IMR-90 (cell line): ENCODE results near the gene CDH1. TPM values are rescaled to one million over a fixed set of nuclear protein-coding genes. Genes with fewer than 3 reads are reported as not detected.

ENCODE experiments used
- ATAC-seq: fragments of 200-7000 bp; cut with Tn5 transposase; 2 replicates; pipeline ENCODE4 v1.9.1; 2020; ENCODE audit warnings: low read depth, mild to moderate bottlenecking, moderate library complexity
- BruUV-seq: library from RNA; stranded (reverse); fragments of 400-500 nt; replicated peaks from 2 replicates; lab custom pipeline; 2021; lab: Mats Ljungman, UMichigan
- CTCF ChIA-PET: fragments of 300-600 bp; formaldehyde crosslinking; extraction: SDS; loops from one replicate; lab custom pipeline; 2021; ENCODE audit warnings: antibody characterized with exemption; lab: Yijun Ruan, JAX
- POLR2A ChIA-PET: fragments of 300-600 bp; sonication (Branson Sonifier 250); formaldehyde crosslinking; loops from one replicate; lab custom pipeline; 2022; ENCODE audit warnings: antibody characterized with exemption; ENCODE audit not compliant: unreplicated experiment; lab: Charles Lee
- DNase-seq: peaks from one replicate; pipeline ENCODE4 v3.0.0; 2013
- H2AFZ ChIP-seq: replicated peaks from 2 replicates; pipeline ENCODE3; 2013; ENCODE audit warnings: low read length, mild to moderate bottlenecking; ENCODE audit not compliant: poor library complexity
- H2AK5ac ChIP-seq: 2 replicates; pipeline ENCODE4 v1.6.1; 2013; ENCODE audit warnings: low read depth, low read length, inconsistent platforms
- H2AK9ac ChIP-seq: replicated peaks from 2 replicates; pipeline ENCODE3; 2013; ENCODE audit warnings: mild to moderate bottlenecking, low read depth, low read length, moderate library complexity; ENCODE audit not compliant: poor library complexity
- H2BK120ac ChIP-seq: 2 replicates; pipeline ENCODE4 v1.6.1; 2013; ENCODE audit warnings: low read depth, low read length, inconsistent platforms
- H2BK15ac ChIP-seq: 3 replicates; pipeline ENCODE4 v1.6.1; 2013; ENCODE audit warnings: low read depth, low read length, inconsistent platforms
- H2BK20ac ChIP-seq: 2 replicates; pipeline ENCODE4 v1.6.1; 2013; ENCODE audit warnings: low read depth, mild to moderate bottlenecking, inconsistent platforms, low read length, moderate library complexity
- H2BK5ac ChIP-seq: 2 replicates; pipeline ENCODE4 v1.6.1; 2013; ENCODE audit warnings: mild to moderate bottlenecking, low read depth, low read length, inconsistent platforms; ENCODE audit not compliant: poor library complexity, severe bottlenecking
- H3K14ac ChIP-seq: replicated peaks from 2 replicates; pipeline ENCODE4 v1.6.1; 2013; ENCODE audit warnings: low read depth, low read length, inconsistent platforms
- H3K18ac ChIP-seq: 2 replicates; pipeline ENCODE4 v1.6.1; 2013; ENCODE audit warnings: low read depth, low read length, control low read depth
- H3K23ac ChIP-seq: 2 replicates; pipeline ENCODE4 v1.6.1; 2013; ENCODE audit warnings: low read depth, low read length, inconsistent platforms
- H3K27ac ChIP-seq: 2 replicates; pipeline ENCODE4 v1.5.1; 2013; ENCODE audit warnings: mild to moderate bottlenecking, control low read depth, low read length; ENCODE audit not compliant: insufficient read depth
- H3K27me3 ChIP-seq: 2 replicates; pipeline ENCODE4 v1.6.1; 2013; ENCODE audit warnings: low read length; ENCODE audit not compliant: control insufficient read depth, insufficient read depth
- H3K36me3 ChIP-seq: 2 replicates; pipeline ENCODE4 v1.6.1; 2013; ENCODE audit warnings: low read length, mixed read lengths; ENCODE audit not compliant: control insufficient read depth, insufficient read depth
- H3K4ac ChIP-seq: 2 replicates; pipeline ENCODE4 v1.6.1; 2013; ENCODE audit warnings: low read depth, low read length, inconsistent platforms
- H3K4me1 ChIP-seq: 2 replicates; pipeline ENCODE4 v1.6.1; 2013; ENCODE audit warnings: low read length, mixed read lengths; ENCODE audit not compliant: control insufficient read depth, insufficient read depth
- H3K4me2 ChIP-seq: 2 replicates; pipeline ENCODE4 v1.6.1; 2013; ENCODE audit warnings: low read depth, mild to moderate bottlenecking, control low read depth, low read length, moderate library complexity
- H3K4me3 ChIP-seq: 2 replicates; pipeline ENCODE4 v1.5.1; 2013; ENCODE audit warnings: low read depth, mild to moderate bottlenecking, control low read depth, low read length, moderate library complexity; ENCODE audit not compliant: insufficient read depth
- H3K56ac ChIP-seq: 2 replicates; pipeline ENCODE4 v1.6.1; 2013; ENCODE audit warnings: low read length, inconsistent platforms; ENCODE audit not compliant: insufficient read depth; ENCODE audit errors: extremely low read depth
- H3K79me1 ChIP-seq, 2 experiments: 2 replicates each; pipeline ENCODE4 v1.6.1; 2013; ENCODE audit warnings: low read length in 2 of 2, inconsistent platforms in 1 of 2, low read depth in 1 of 2
- H3K9ac ChIP-seq: 2 replicates; pipeline ENCODE4 v1.6.1; 2013; ENCODE audit warnings: low read depth, low read length, control low read depth
- H3K9me1 ChIP-seq: 2 replicates; pipeline ENCODE4 v1.6.1; 2013; ENCODE audit warnings: low read length, inconsistent platforms; ENCODE audit not compliant: insufficient read depth
- H3K9me3 ChIP-seq: 2 replicates; pipeline ENCODE4 v1.6.1; 2013; ENCODE audit warnings: low read length; ENCODE audit not compliant: control insufficient read depth, insufficient read depth
- H4K20me1 ChIP-seq: 2 replicates; pipeline ENCODE4 v1.6.1; 2013; ENCODE audit warnings: low read length, inconsistent platforms; ENCODE audit not compliant: insufficient read depth
- H4K5ac ChIP-seq: 2 replicates; pipeline ENCODE4 v1.6.1; 2013; ENCODE audit warnings: mild to moderate bottlenecking, low read depth, low read length, control low read depth
- H4K8ac ChIP-seq, 2 experiments: 2 replicates each; pipeline ENCODE4 v1.6.1; 2013; ENCODE audit warnings: low read depth in 2 of 2, low read length in 2 of 2, control low read depth in 1 of 2, inconsistent platforms in 1 of 2
- H4K91ac ChIP-seq: 2 replicates; pipeline ENCODE4 v1.6.1; 2013; ENCODE audit warnings: low read depth, low read length, inconsistent platforms; ENCODE audit not compliant: insufficient read depth
- BHLHE40 ChIP-seq: fragments of 150-350 bp; IDR thresholded peaks from 2 replicates; pipeline ENCODE4 v1.6.1; 2016; ENCODE audit warnings: mild to moderate bottlenecking, low read depth, low read length
- FOS ChIP-seq: fragments of 150-350 bp; IDR thresholded peaks from 2 replicates; pipeline ENCODE4 v1.6.1; 2016; ENCODE audit warnings: low read depth, low read length
- MAFK ChIP-seq: IDR thresholded peaks from 2 replicates; pipeline ENCODE4 v1.6.1; 2012; ENCODE audit warnings: low read depth, low read length, improper control_type of control experiment
- MAZ ChIP-seq: IDR thresholded peaks from 2 replicates; pipeline ENCODE4 v1.6.1; 2012; ENCODE audit warnings: low read depth, mild to moderate bottlenecking, low read length, improper control_type of control experiment, moderate library complexity, borderline replicate concordance
- WGBS, 2 experiments: methylation state at CpG; one replicate each; pipeline versions ENCODE4 v1.1.5 to v1.1.7; 2013; ENCODE audit warnings: missing lambda C conversion rate in 2 of 2; ENCODE audit not compliant: insufficient read length in 1 of 2; ENCODE audit errors: extremely low coverage in 2 of 2; 5-methylcytosine and 5-hydroxymethylcytosine counted together
- dilution Hi-C: fragments of 300-500 bp; cut with HindIII; formaldehyde crosslinking; loops from one replicate; pipeline ENCODE4 v1.14.3; 2018; ENCODE audit warnings: low sequenced_read_pairs; ENCODE audit not compliant: unreplicated experiment
- in situ Hi-C: fragments of 300-500 bp; cut with MboI; formaldehyde crosslinking; loops from 3 replicates; pipeline ENCODE4 v1.14.3; 2019; ENCODE audit warnings: low sequenced_read_pairs, inconsistent platforms, mixed read lengths
- intact Hi-C: fragments of 100-400 bp; cut with micrococcal nuclease; formaldehyde crosslinking; loops from 2 replicates; pipeline ENCODE4 v1.10.0; 2022
- polyA plus RNA-seq, 3 experiments: library from polyadenylated mRNA; depleted of rRNA; stranded (reverse); fragments of >200 nt; gene quantifications; 2 replicates each; pipeline ENCODE4 v1.2.3, GENCODE V29; 2012; ENCODE audit warnings: low replicate concordance in 1 of 3
- total RNA-seq: library from RNA; depleted of rRNA; stranded (reverse); fragments of >200 nt; gene quantifications from 2 replicates; pipeline ENCODE4 v1.2.3, GENCODE V29; 2012
- TF ChIP-seq, protein P1 (sequence below): conservative IDR thresholded peaks from 2 replicates; pipeline ENCODE4 v1.5.1; 2012; ENCODE audit warnings: mild to moderate bottlenecking, low read depth, low read length, improper control_type of control experiment
- TF ChIP-seq, protein P2 (sequence below): fragments of 150-350 bp; IDR thresholded peaks from 2 replicates; pipeline ENCODE4 v1.6.1; 2016; ENCODE audit warnings: low read depth, mild to moderate bottlenecking, low read length, moderate library complexity, borderline replicate concordance
- TF ChIP-seq, protein P3 (sequence below): fragments of 150-350 bp; IDR thresholded peaks from 2 replicates; pipeline ENCODE4 v1.6.1; 2017; ENCODE audit warnings: mild to moderate bottlenecking, antibody characterized with exemption, low read length, low read depth

The CDH1 gene
- total and polyA plus RNA-seq, 2 of the 4 experiments (the other 2 are of a cell fraction), result under 0.01 TPM; not detected in 1

DNA sequence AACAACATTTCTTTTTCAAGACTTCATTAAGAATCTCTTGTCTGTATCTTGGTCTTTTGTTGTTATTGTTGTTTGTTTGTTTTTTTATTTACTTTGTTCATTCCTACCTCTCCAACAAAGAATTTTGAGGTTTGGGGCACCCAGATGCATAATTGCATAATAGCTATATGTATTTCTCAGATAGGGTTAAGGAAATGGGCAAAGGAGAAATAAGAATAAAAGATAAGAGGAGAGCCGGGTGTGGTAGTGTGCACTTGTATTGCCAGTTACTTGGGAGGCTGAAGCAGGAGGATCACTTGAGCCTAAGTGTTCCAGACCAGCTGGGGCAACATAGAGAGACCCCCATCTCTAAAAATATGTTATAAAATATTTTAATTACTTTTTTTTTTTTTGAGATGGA lies 30.5 kb downstream of the CDH1 start:
- Histone ChIP-seq H3K18ac (no peak overlapping the region), H2AK9ac (no peak overlapping the region), H3K27ac (no peak overlapping the region), H4K20me1 (no peaks in the 10 kb centered on the region), H4K5ac (no peak overlapping the region), H2BK20ac (no peak overlapping the region), H2AK5ac (no peak overlapping the region), H3K4me2 (no peak overlapping the region), H3K9me3 (no peaks in the 10 kb centered on the region), H3K79me1 (no peaks in the 10 kb centered on the region), H3K36me3 (no peaks in the 10 kb centered on the region), H2BK15ac (no peak overlapping the region), H2BK120ac (no peak overlapping the region), H3K27me3 (peaks cover 17% of the 10 kb centered on the region), H3K56ac (no peak overlapping the region), H3K14ac (no peak overlapping the region), H3K23ac (no peak overlapping the region), H2AFZ (no peak overlapping the region), H3K4ac (no peak overlapping the region), H3K4me3 (no peak overlapping the region), H4K8ac (no peak overlapping the region), H2BK5ac (no peak overlapping the region), H4K91ac (no peak overlapping the region), H3K9ac (no peak overlapping the region), H3K4me1 (no peaks in the 10 kb centered on the region), H3K9me1 (no peaks in the 10 kb centered on the region)
- intact Hi-C loops, result no loop called here
- no TSS peak for BruUV-seq
- DNase-seq (no peak), ATAC-seq (no peak)
- CTCF ChIA-PET, result interaction anchor here (0.6 kb wide), 1 partner anchor 103 kb away, joined by 4 read pairs; no protein-coding TSS in a partner anchor
- WGBS, 2 experiments, result no CpG with 5 or more reads among the region's 1 CpG
- in situ Hi-C loops, result no loop called here
- dilution Hi-C loops, result no loop called here
- TF ChIP-seq, protein P1, sequence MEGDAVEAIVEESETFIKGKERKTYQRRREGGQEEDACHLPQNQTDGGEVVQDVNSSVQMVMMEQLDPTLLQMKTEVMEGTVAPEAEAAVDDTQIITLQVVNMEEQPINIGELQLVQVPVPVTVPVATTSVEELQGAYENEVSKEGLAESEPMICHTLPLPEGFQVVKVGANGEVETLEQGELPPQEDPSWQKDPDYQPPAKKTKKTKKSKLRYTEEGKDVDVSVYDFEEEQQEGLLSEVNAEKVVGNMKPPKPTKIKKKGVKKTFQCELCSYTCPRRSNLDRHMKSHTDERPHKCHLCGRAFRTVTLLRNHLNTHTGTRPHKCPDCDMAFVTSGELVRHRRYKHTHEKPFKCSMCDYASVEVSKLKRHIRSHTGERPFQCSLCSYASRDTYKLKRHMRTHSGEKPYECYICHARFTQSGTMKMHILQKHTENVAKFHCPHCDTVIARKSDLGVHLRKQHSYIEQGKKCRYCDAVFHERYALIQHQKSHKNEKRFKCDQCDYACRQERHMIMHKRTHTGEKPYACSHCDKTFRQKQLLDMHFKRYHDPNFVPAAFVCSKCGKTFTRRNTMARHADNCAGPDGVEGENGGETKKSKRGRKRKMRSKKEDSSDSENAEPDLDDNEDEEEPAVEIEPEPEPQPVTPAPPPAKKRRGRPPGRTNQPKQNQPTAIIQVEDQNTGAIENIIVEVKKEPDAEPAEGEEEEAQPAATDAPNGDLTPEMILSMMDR, result no peak
- TF ChIP-seq BHLHE40 (no peak), MAFK (no peak), MAZ (no peak), FOS (no peak)
- TF ChIP-seq, protein P2, sequence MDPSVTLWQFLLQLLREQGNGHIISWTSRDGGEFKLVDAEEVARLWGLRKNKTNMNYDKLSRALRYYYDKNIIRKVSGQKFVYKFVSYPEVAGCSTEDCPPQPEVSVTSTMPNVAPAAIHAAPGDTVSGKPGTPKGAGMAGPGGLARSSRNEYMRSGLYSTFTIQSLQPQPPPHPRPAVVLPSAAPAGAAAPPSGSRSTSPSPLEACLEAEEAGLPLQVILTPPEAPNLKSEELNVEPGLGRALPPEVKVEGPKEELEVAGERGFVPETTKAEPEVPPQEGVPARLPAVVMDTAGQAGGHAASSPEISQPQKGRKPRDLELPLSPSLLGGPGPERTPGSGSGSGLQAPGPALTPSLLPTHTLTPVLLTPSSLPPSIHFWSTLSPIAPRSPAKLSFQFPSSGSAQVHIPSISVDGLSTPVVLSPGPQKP, result no peak
- TF ChIP-seq, protein P3, sequence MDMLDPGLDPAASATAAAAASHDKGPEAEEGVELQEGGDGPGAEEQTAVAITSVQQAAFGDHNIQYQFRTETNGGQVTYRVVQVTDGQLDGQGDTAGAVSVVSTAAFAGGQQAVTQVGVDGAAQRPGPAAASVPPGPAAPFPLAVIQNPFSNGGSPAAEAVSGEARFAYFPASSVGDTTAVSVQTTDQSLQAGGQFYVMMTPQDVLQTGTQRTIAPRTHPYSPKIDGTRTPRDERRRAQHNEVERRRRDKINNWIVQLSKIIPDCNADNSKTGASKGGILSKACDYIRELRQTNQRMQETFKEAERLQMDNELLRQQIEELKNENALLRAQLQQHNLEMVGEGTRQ, result no peak
- POLR2A ChIA-PET, result no interaction called here
